ENCODE results near the gene LDLRAD3. TPM values are rescaled to one million over a fixed set of nuclear protein-coding genes. Genes with fewer than 3 reads are reported as not detected.

The LDLRAD3 gene

GRCh38 chr11:36268337-36268985, 324.6 kb downstream of the LDLRAD3 start:
- Histone ChIP-seq H3K4me3 (ENCODE audit: low read length) (no peak overlapping the region), H3K9me3 (replicated peaks; ENCODE audit: low read length) (no peaks in the 10 kb centered on the region), H3K4me1 (ENCODE audit: control insufficient read depth, insufficient read depth, low read length) (no peaks in the 10 kb centered on the region), H3K27me3 (ENCODE audit: control insufficient read depth, insufficient read depth, low read length) (no peaks in the 10 kb centered on the region), H3K36me3 (ENCODE audit: insufficient read depth, low read length) (peaks cover 21% of the 10 kb centered on the region), H3K4me2 (ENCODE audit: low read length) (no peak overlapping the region), H3K9ac (ENCODE audit: low read depth, low read length) (no peak overlapping the region)

- Histone ChIP-seq H3K4me2 (ENCODE audit: low read length) (no peak overlapping the region), H3K36me3 (ENCODE audit: insufficient read depth, low read length) (peaks cover 31% of the 10 kb centered on the region), H3K9ac (ENCODE audit: low read depth, low read length) (no peak overlapping the region), H3K9me3 (replicated peaks; ENCODE audit: low read length) (no peaks in the 10 kb centered on the region), H3K4me3 (ENCODE audit: low read length) (no peak overlapping the region), H3K27me3 (ENCODE audit: control insufficient read depth, insufficient read depth, low read length) (no peaks in the 10 kb centered on the region), H3K4me1 (ENCODE audit: control insufficient read depth, insufficient read depth, low read length) (no peaks in the 10 kb centered on the region)
Measured at GRCh38 chr11:36270701-36271100, 326.8 kb downstream of the LDLRAD3 start.

GRCh38 chr11:36271794-36272407, 328.0 kb downstream of the LDLRAD3 start:
- Histone ChIP-seq H3K9ac (ENCODE audit: low read depth, low read length) (no peak overlapping the region), H3K27me3 (ENCODE audit: control insufficient read depth, insufficient read depth, low read length) (no peaks in the 10 kb centered on the region), H3K4me1 (ENCODE audit: control insufficient read depth, insufficient read depth, low read length) (no peaks in the 10 kb centered on the region), H3K4me3 (ENCODE audit: low read length) (no peak overlapping the region), H3K36me3 (ENCODE audit: insufficient read depth, low read length) (peaks cover 39% of the 10 kb centered on the region), H3K9me3 (replicated peaks; ENCODE audit: low read length) (no peaks in the 10 kb centered on the region), H3K4me2 (ENCODE audit: low read length) (no peak overlapping the region)

- H3K36me3 ChIP-seq (ENCODE audit: insufficient read depth, low read length) = peaks cover 39% of the 10 kb centered on the region
- no peak overlapping the region for H3K4me2 ChIP-seq (ENCODE audit: low read length)
Measured at GRCh38 chr11:36273110-36273509, 329.2 kb downstream of the LDLRAD3 start.

GRCh38 chr11:36274414-36274813, 330.6 kb downstream of the LDLRAD3 start:
- H3K4me1 ChIP-seq (ENCODE audit: control insufficient read depth, insufficient read depth, low read length) = no peaks in the 10 kb centered on the region
- H3K36me3 ChIP-seq (ENCODE audit: insufficient read depth, low read length) = peaks cover 48% of the 10 kb centered on the region
- H3K27me3 ChIP-seq (ENCODE audit: control insufficient read depth, insufficient read depth, low read length) = no peaks in the 10 kb centered on the region

More at GRCh38 chr11:36273110-36273509, 329.2 kb downstream of the LDLRAD3 start:
- Histone ChIP-seq H3K4me1 (ENCODE audit: control insufficient read depth, insufficient read depth, low read length) (no peaks in the 10 kb centered on the region), H3K9me3 (replicated peaks; ENCODE audit: low read length) (no peaks in the 10 kb centered on the region), H3K9ac (ENCODE audit: low read depth, low read length) (no peak overlapping the region), H3K4me3 (ENCODE audit: low read length) (no peak overlapping the region), H3K27me3 (ENCODE audit: control insufficient read depth, insufficient read depth, low read length) (no peaks in the 10 kb centered on the region)

GRCh38 chr11:36278531-36279282, 334.8 kb downstream of the LDLRAD3 start:
- Histone ChIP-seq H3K4me1 (ENCODE audit: control insufficient read depth, insufficient read depth, low read length) (peaks cover 8% of the 10 kb centered on the region), H3K9me3 (replicated peaks; ENCODE audit: low read length) (no peaks in the 10 kb centered on the region), H3K36me3 (ENCODE audit: insufficient read depth, low read length) (peaks cover 25% of the 10 kb centered on the region), H3K27me3 (ENCODE audit: control insufficient read depth, insufficient read depth, low read length) (no peaks in the 10 kb centered on the region), H3K4me2 (ENCODE audit: low read length) (no peak overlapping the region), H3K9ac (ENCODE audit: low read depth, low read length) (no peak overlapping the region), H3K4me3 (ENCODE audit: low read length) (no peak overlapping the region)

More at GRCh38 chr11:36274414-36274813, 330.6 kb downstream of the LDLRAD3 start:
- H3K4me3 ChIP-seq (ENCODE audit: low read length) = no peak overlapping the region
- no peak overlapping the region for H3K9ac ChIP-seq (ENCODE audit: low read depth, low read length)
- no peaks in the 10 kb centered on the region for H3K9me3 ChIP-seq (replicated peaks; ENCODE audit: low read length)
- H3K4me2 ChIP-seq (ENCODE audit: low read length) = no peak overlapping the region

- H3K4me2 ChIP-seq (ENCODE audit: low read length) = no peak overlapping the region
- H3K4me3 ChIP-seq (ENCODE audit: low read length) = no peak overlapping the region
- peaks cover 17% of the 10 kb centered on the region for H3K36me3 ChIP-seq (ENCODE audit: insufficient read depth, low read length)
- peaks cover 8% of the 10 kb centered on the region for H3K4me1 ChIP-seq (ENCODE audit: control insufficient read depth, insufficient read depth, low read length)
- H3K27me3 ChIP-seq (ENCODE audit: control insufficient read depth, insufficient read depth, low read length) = no peaks in the 10 kb centered on the region
- no peak overlapping the region for H3K9ac ChIP-seq (ENCODE audit: low read depth, low read length)
- H3K9me3 ChIP-seq (replicated peaks; ENCODE audit: low read length) = no peaks in the 10 kb centered on the region
Measured at GRCh38 chr11:36280531-36280930, 336.7 kb downstream of the LDLRAD3 start.

Small RNA genes within 50 kb of the gene (small RNA-seq; reads per million reads assigned to genes)
- gene MIR3973 = not detected
